ENCODE measurements around the gene LIN28B.

LIN28B gene

GRCh38 chr6:105095139-105095538, 138.2 kb downstream of the LIN28B start:
- H3K4me3 ChIP-seq (ENCODE audit: low read depth in 1 of 2, low read length in 1 of 2) = no peak overlapping the region
- H3K27me3 ChIP-seq = no peaks in the 10 kb centered on the region
- no peaks in the 10 kb centered on the region for H3K9me3 ChIP-seq
- TF ChIP-seq CTCF (IDR thresholded peaks at IDR 0.05) = no peak
- H3K27ac ChIP-seq = no peak overlapping the region
- no peaks in the 10 kb centered on the region for H3K36me3 ChIP-seq
- no peaks in the 10 kb centered on the region for H3K4me1 ChIP-seq (ENCODE audit: control insufficient read depth in 1 of 2, insufficient read depth in 1 of 2, low read depth in 1 of 2, low read length in 1 of 2)

GRCh38 chr6:105097288-105097687, 140.4 kb downstream of the LIN28B start:
- H3K9me3 ChIP-seq = no peaks in the 10 kb centered on the region
- no peak overlapping the region for H3K27ac ChIP-seq
- no peaks in the 10 kb centered on the region for H3K4me1 ChIP-seq (ENCODE audit: control insufficient read depth in 1 of 2, insufficient read depth in 1 of 2, low read depth in 1 of 2, low read length in 1 of 2)
- H3K27me3 ChIP-seq = no peaks in the 10 kb centered on the region
- no peak for TF ChIP-seq CTCF (IDR thresholded peaks at IDR 0.05)
- no peak overlapping the region for H3K4me3 ChIP-seq (ENCODE audit: low read depth in 1 of 2, low read length in 1 of 2)
- no peaks in the 10 kb centered on the region for H3K36me3 ChIP-seq

- no peak for TF ChIP-seq CTCF (IDR thresholded peaks at IDR 0.05)
- H3K36me3 ChIP-seq = no peaks in the 10 kb centered on the region
- no peak overlapping the region for H3K4me3 ChIP-seq (ENCODE audit: low read depth in 1 of 2, low read length in 1 of 2)
Observed at GRCh38 chr6:105099371-105099770, 142.5 kb downstream of the LIN28B start.

GRCh38 chr6:105102186-105102585, 145.3 kb downstream of the LIN28B start:
- Histone ChIP-seq H3K27ac (no peak overlapping the region), H3K9me3 (no peaks in the 10 kb centered on the region), H3K36me3 (no peaks in the 10 kb centered on the region), H3K4me3 (ENCODE audit: low read depth in 1 of 2, low read length in 1 of 2) (no peak overlapping the region), H3K4me1 (ENCODE audit: control insufficient read depth in 1 of 2, insufficient read depth in 1 of 2, low read depth in 1 of 2, low read length in 1 of 2) (no peaks in the 10 kb centered on the region), H3K27me3 (peaks cover 11% of the 10 kb centered on the region)
- no peak for TF ChIP-seq CTCF (IDR thresholded peaks at IDR 0.05)

More at GRCh38 chr6:105099371-105099770, 142.5 kb downstream of the LIN28B start:
- H3K9me3 ChIP-seq = no peaks in the 10 kb centered on the region
- H3K27me3 ChIP-seq = peaks cover 3% of the 10 kb centered on the region
- H3K27ac ChIP-seq = no peak overlapping the region
- no peaks in the 10 kb centered on the region for H3K4me1 ChIP-seq (ENCODE audit: control insufficient read depth in 1 of 2, insufficient read depth in 1 of 2, low read depth in 1 of 2, low read length in 1 of 2)

GRCh38 chr6:105105094-105105493, 148.2 kb downstream of the LIN28B start:
- H3K4me3 ChIP-seq (ENCODE audit: low read depth in 1 of 2, low read length in 1 of 2) = no peak overlapping the region
- H3K9me3 ChIP-seq = no peaks in the 10 kb centered on the region
- no peak for TF ChIP-seq CTCF (IDR thresholded peaks at IDR 0.05)
- peaks cover 14% of the 10 kb centered on the region for H3K27me3 ChIP-seq
- H3K27ac ChIP-seq = no peak overlapping the region
- H3K36me3 ChIP-seq = no peaks in the 10 kb centered on the region
- no peaks in the 10 kb centered on the region for H3K4me1 ChIP-seq (ENCODE audit: control insufficient read depth in 1 of 2, insufficient read depth in 1 of 2, low read depth in 1 of 2, low read length in 1 of 2)

- H3K27ac ChIP-seq = no peak overlapping the region
- H3K4me3 ChIP-seq (ENCODE audit: low read depth in 1 of 2, low read length in 1 of 2) = no peak overlapping the region
- H3K9me3 ChIP-seq = no peaks in the 10 kb centered on the region
- H3K4me1 ChIP-seq (ENCODE audit: control insufficient read depth in 1 of 2, insufficient read depth in 1 of 2, low read depth in 1 of 2, low read length in 1 of 2) = no peaks in the 10 kb centered on the region
- TF ChIP-seq CTCF (IDR thresholded peaks at IDR 0.05) = no peak
- peaks cover 22% of the 10 kb centered on the region for H3K27me3 ChIP-seq
- no peaks in the 10 kb centered on the region for H3K36me3 ChIP-seq
Observed at GRCh38 chr6:105106260-105106659, 149.4 kb downstream of the LIN28B start.

Measured in neutrophil (primary cell).